ENCODE results near the gene MBD3L2B. TPM values are rescaled to one million over a fixed set of nuclear protein-coding genes. Genes with fewer than 3 reads are reported as not detected.
"Not testable (repeated sequence)": the region's sequence is repeated elsewhere in the genome, so short reads cannot be mapped to it uniquely, and the experiment has no call there.

MBD3L2B gene
- total RNA-seq, 1 experiment from 2014 or later = not detected

DNA sequence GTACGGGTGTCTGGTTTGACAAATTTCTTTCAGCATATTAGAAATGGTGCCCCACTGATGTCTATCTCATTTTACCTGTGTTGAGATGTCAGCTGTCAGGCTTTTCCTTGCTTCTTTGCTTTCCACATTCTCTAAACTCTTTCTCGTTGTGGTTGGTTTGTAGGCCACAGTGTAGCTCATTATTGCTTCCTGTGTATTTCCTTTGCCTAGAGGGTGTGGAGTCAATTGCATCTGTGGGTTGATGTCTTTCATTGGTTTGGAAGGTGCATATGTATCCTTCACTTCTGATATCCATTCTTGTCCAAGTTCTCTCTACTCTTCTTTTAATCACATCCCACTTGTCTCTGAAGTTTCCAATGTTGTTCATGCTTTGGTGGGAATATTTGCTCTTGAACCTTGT, 20.3 kb upstream of the MBD3L2B start:
- not testable (repeated sequence) for H2AFZ ChIP-seq (ENCODE audit: low read length); H4K20me1 ChIP-seq (ENCODE audit: insufficient read depth, low read depth, low read length); H3K4me3 ChIP-seq (ENCODE audit: low read length); H3K79me2 ChIP-seq (ENCODE audit: low read length); H3K36me3 ChIP-seq (ENCODE audit: insufficient read depth, low read length); H3K4me1 ChIP-seq (ENCODE audit: low read length); H3K9me3 ChIP-seq (ENCODE audit: low read length); H3K27ac ChIP-seq (ENCODE audit: low read length); H3K9ac ChIP-seq (ENCODE audit: low read length); H3K9me2 ChIP-seq (replicated peaks; ENCODE audit: insufficient read depth, low read length); DNase-seq; H3K4me2 ChIP-seq (ENCODE audit: low read depth, low read length, poor library complexity, severe bottlenecking); H3K27me3 ChIP-seq (ENCODE audit: low read length)

DNA sequence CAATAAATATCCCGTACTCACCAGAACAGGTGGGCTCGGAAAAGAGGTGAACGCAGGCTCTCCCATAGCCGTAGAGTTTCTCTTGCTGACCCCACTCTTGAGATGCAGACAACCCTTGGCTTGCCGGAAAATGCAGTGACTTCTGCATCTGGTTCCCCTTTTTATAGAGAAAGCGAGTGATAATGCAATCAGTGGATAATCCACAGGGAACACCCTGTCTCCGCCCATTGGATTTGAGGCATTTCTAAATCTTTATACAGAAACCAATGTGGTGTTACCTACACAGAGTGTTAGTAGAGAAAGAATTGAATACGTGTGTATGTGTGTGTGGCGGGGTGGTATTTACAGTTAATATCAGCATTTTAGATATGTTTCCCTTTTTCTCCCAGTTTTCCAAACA, 18.8 kb upstream of the MBD3L2B start, which contains the start of gene MBD3L4:
MBD3L4 (minus strand) TSS at position 101 of the 400 bp plus-strand sequence; CDS start at position 66, 35 bp downstream.
- not testable (repeated sequence) for H3K9ac ChIP-seq (ENCODE audit: low read length); H3K27ac ChIP-seq (ENCODE audit: low read length); H3K79me2 ChIP-seq (ENCODE audit: low read length); H2AFZ ChIP-seq (ENCODE audit: low read length); H4K20me1 ChIP-seq (ENCODE audit: insufficient read depth, low read depth, low read length); H3K9me2 ChIP-seq (replicated peaks; ENCODE audit: insufficient read depth, low read length); H3K9me3 ChIP-seq (ENCODE audit: low read length); H3K36me3 ChIP-seq (ENCODE audit: insufficient read depth, low read length); DNase-seq; H3K27me3 ChIP-seq (ENCODE audit: low read length); H3K4me1 ChIP-seq (ENCODE audit: low read length); H3K4me3 ChIP-seq (ENCODE audit: low read length); H3K4me2 ChIP-seq (ENCODE audit: low read depth, low read length, poor library complexity, severe bottlenecking)

DNA sequence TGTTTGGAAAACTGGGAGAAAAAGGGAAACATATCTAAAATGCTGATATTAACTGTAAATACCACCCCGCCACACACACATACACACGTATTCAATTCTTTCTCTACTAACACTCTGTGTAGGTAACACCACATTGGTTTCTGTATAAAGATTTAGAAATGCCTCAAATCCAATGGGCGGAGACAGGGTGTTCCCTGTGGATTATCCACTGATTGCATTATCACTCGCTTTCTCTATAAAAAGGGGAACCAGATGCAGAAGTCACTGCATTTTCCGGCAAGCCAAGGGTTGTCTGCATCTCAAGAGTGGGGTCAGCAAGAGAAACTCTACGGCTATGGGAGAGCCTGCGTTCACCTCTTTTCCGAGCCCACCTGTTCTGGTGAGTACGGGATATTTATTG, 9.0 kb upstream of the MBD3L2B start, which contains the start of gene MBD3L5:
MBD3L5 (plus strand) TSS at position 301 of the 400 bp plus-strand sequence; CDS start at position 335, 34 bp downstream.
- H3K36me3 ChIP-seq (ENCODE audit: insufficient read depth, low read length); H3K4me3 ChIP-seq (ENCODE audit: low read length); H3K27ac ChIP-seq (ENCODE audit: low read length); H3K9me2 ChIP-seq (replicated peaks; ENCODE audit: insufficient read depth, low read length); H3K27me3 ChIP-seq (ENCODE audit: low read length); DNase-seq; H4K20me1 ChIP-seq (ENCODE audit: insufficient read depth, low read depth, low read length); H3K4me1 ChIP-seq (ENCODE audit: low read length); H2AFZ ChIP-seq (ENCODE audit: low read length); H3K79me2 ChIP-seq (ENCODE audit: low read length); H3K9me3 ChIP-seq (ENCODE audit: low read length); H3K4me2 ChIP-seq (ENCODE audit: low read depth, low read length, poor library complexity, severe bottlenecking); H3K9ac ChIP-seq (ENCODE audit: low read length): not testable (repeated sequence)

DNA sequence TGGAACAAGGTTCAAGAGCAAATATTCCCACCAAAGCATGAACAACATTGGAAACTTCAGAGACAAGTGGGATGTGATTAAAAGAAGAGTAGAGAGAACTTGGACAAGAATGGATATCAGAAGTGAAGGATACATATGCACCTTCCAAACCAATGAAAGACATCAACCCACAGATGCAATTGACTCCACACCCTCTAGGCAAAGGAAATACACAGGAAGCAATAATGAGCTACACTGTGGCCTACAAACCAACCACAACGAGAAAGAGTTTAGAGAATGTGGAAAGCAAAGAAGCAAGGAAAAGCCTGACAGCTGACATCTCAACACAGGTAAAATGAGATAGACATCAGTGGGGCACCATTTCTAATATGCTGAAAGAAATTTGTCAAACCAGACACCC, 7.6 kb upstream of the MBD3L2B start:
- H3K27ac ChIP-seq (ENCODE audit: low read length); H3K9me3 ChIP-seq (ENCODE audit: low read length); H3K79me2 ChIP-seq (ENCODE audit: low read length); DNase-seq; H2AFZ ChIP-seq (ENCODE audit: low read length); H3K4me1 ChIP-seq (ENCODE audit: low read length); H4K20me1 ChIP-seq (ENCODE audit: insufficient read depth, low read depth, low read length); H3K36me3 ChIP-seq (ENCODE audit: insufficient read depth, low read length); H3K9ac ChIP-seq (ENCODE audit: low read length); H3K4me2 ChIP-seq (ENCODE audit: low read depth, low read length, poor library complexity, severe bottlenecking); H3K27me3 ChIP-seq (ENCODE audit: low read length); H3K4me3 ChIP-seq (ENCODE audit: low read length); H3K9me2 ChIP-seq (replicated peaks; ENCODE audit: insufficient read depth, low read length): not testable (repeated sequence)

DNA sequence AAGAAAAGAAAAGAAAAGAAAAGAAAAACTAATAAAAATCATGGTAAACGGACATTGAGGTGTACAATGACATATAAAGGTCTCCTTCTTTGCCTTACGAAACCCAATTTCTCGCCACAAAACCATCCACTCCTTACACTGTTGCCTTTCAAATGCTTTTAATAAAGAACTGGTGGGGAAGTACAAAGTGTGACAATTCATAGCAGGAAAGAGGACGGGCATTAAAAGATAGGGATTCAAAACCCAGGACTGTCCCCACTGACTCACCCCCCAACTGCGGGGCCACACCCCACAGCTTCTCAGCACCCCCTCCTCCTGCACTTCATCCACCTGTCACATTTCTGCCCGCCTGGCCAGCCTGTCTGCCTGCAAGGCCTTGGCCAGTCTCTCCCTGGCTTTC, 2.4 kb downstream of the MBD3L2B start:
- H3K4me2 ChIP-seq (ENCODE audit: low read depth, low read length, poor library complexity, severe bottlenecking) = no peak overlapping the region
- H2AFZ ChIP-seq (ENCODE audit: low read length) = no peak overlapping the region
- no peaks in the 10 kb centered on the region for H3K9me3 ChIP-seq (ENCODE audit: low read length)
- H3K79me2 ChIP-seq (ENCODE audit: low read length) = no peaks in the 10 kb centered on the region
- no peak for DNase-seq
- H3K36me3 ChIP-seq (ENCODE audit: insufficient read depth, low read length) = no peaks in the 10 kb centered on the region
- H3K27me3 ChIP-seq (ENCODE audit: low read length) = no peaks in the 10 kb centered on the region
- no peaks in the 10 kb centered on the region for H4K20me1 ChIP-seq (ENCODE audit: insufficient read depth, low read depth, low read length)
- H3K4me3 ChIP-seq (ENCODE audit: low read length) = no peak overlapping the region
- no peak overlapping the region for H3K27ac ChIP-seq (ENCODE audit: low read length)
- no peaks in the 10 kb centered on the region for H3K9me2 ChIP-seq (replicated peaks; ENCODE audit: insufficient read depth, low read length)
- H3K4me1 ChIP-seq (ENCODE audit: low read length) = no peaks in the 10 kb centered on the region
- no peak overlapping the region for H3K9ac ChIP-seq (ENCODE audit: low read length)

DNA sequence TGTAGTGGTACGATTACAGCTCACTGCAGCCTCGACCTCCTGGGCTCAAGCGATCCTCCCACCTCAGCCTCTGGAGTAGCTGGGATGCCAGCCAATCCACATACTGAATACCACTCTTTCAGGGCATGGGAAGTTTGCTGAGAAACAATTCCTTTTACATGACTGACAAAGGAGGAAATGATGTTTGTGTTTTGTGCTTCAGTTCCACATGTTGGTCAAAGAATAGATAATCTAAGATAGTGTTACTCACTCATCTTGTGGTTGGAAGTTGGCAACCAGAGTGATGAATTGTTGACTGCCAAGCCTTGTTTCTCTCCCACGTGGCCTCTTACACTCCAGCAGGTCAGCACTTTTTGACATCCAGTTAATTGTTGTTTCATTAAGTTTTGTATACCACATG, 7.6 kb downstream of the MBD3L2B start:
- no peak overlapping the region for H3K9ac ChIP-seq (ENCODE audit: low read length)
- DNase-seq = no peak
- H3K27me3 ChIP-seq (ENCODE audit: low read length) = no peaks in the 10 kb centered on the region
- H3K9me3 ChIP-seq (ENCODE audit: low read length) = no peaks in the 10 kb centered on the region
- H3K4me2 ChIP-seq (ENCODE audit: low read depth, low read length, poor library complexity, severe bottlenecking) = no peak overlapping the region
- no peaks in the 10 kb centered on the region for H3K9me2 ChIP-seq (replicated peaks; ENCODE audit: insufficient read depth, low read length)
- no peaks in the 10 kb centered on the region for H3K36me3 ChIP-seq (ENCODE audit: insufficient read depth, low read length)
- no peak overlapping the region for H3K27ac ChIP-seq (ENCODE audit: low read length)
- H3K4me1 ChIP-seq (ENCODE audit: low read length) = no peaks in the 10 kb centered on the region
- H3K79me2 ChIP-seq (ENCODE audit: low read length) = no peaks in the 10 kb centered on the region
- no peak overlapping the region for H3K4me3 ChIP-seq (ENCODE audit: low read length)
- no peak overlapping the region for H2AFZ ChIP-seq (ENCODE audit: low read length)
- H4K20me1 ChIP-seq (ENCODE audit: insufficient read depth, low read depth, low read length) = no peaks in the 10 kb centered on the region

DNA sequence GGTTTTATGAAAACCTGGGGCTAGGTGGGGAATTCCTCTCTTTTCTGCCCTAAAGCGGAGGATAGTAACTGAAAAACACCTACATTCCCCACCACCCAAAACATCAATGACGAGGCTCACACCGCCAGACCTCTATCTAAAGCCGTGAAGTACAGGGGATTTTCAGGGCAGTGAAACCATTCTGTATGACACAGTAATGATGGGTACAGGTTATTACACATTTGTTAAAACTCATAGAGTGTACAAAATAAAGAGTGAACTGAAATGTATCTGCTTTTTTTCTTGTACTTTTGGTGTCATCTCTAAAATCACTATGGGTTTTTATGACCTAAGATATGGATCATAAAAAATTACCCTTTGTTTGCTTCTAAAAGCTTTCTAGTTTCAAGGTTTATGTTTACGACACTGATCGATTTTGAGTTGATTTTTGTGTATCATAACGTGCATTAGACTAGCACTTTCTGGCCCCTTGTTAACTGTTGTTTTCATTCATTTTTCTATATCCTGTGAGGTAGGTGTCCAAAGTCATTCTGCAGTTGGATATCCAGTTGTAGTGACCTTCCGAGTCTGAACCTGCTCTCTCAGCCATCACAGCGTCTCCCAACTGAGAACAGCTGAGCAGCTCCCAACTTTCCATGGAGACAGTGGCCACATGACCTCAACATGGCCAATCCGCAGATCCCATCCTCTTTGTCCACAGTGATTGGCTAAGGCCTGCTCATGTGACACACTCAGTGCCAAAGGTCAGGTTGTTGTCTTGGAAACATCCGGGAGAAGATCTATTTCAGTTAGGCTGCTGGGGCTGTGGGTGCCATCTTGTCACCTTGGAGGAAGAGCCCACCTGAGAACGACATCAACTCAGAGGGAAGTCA, 10.3 kb downstream of the MBD3L2B start:
- Histone ChIP-seq H3K4me1 (ENCODE audit: low read length) (no peaks in the 10 kb centered on the region), H3K27me3 (ENCODE audit: low read length) (no peaks in the 10 kb centered on the region), H3K9ac (ENCODE audit: low read length) (no peak overlapping the region), H3K4me2 (ENCODE audit: low read depth, low read length, poor library complexity, severe bottlenecking) (no peak overlapping the region), H4K20me1 (ENCODE audit: insufficient read depth, low read depth, low read length) (no peaks in the 10 kb centered on the region), H3K79me2 (ENCODE audit: low read length) (no peaks in the 10 kb centered on the region), H3K27ac (ENCODE audit: low read length) (no peak overlapping the region), H3K9me3 (ENCODE audit: low read length) (no peaks in the 10 kb centered on the region), H3K36me3 (ENCODE audit: insufficient read depth, low read length) (no peaks in the 10 kb centered on the region), H3K9me2 (replicated peaks; ENCODE audit: insufficient read depth, low read length) (no peaks in the 10 kb centered on the region), H3K4me3 (ENCODE audit: low read length) (no peak overlapping the region), H2AFZ (ENCODE audit: low read length) (no peak overlapping the region)
- no peak for DNase-seq

DNA sequence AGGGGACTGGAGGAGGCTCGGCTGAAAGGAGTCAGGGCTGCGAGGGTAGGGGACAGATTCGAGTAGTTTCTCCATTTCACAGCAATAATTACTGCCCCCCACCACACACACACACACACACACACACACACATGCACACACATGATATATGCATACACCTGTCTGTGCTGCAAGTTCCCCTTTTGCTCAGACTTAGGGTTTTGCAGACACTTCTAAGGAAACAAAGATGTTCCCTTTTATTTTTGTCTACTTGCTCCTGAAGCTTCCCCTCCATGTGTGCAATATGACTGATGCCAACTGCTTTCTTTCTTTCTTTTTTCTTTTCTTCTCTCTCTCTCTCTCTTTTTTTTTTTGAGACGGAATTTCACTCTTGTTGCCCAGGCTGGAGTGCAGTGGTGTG, 13.4 kb downstream of the MBD3L2B start:
- no peak overlapping the region for H3K9ac ChIP-seq (ENCODE audit: low read length)
- H3K9me3 ChIP-seq (ENCODE audit: low read length) = no peaks in the 10 kb centered on the region
- H3K27me3 ChIP-seq (ENCODE audit: low read length) = no peaks in the 10 kb centered on the region
- no peak for DNase-seq
- no peaks in the 10 kb centered on the region for H3K36me3 ChIP-seq (ENCODE audit: insufficient read depth, low read length)
- H4K20me1 ChIP-seq (ENCODE audit: insufficient read depth, low read depth, low read length) = no peaks in the 10 kb centered on the region
- H3K9me2 ChIP-seq (replicated peaks; ENCODE audit: insufficient read depth, low read length) = no peaks in the 10 kb centered on the region
- H3K4me2 ChIP-seq (ENCODE audit: low read depth, low read length, poor library complexity, severe bottlenecking) = no peak overlapping the region
- H3K4me3 ChIP-seq (ENCODE audit: low read length) = no peak overlapping the region
- H3K4me1 ChIP-seq (ENCODE audit: low read length) = no peaks in the 10 kb centered on the region
- H3K79me2 ChIP-seq (ENCODE audit: low read length) = no peaks in the 10 kb centered on the region
- H2AFZ ChIP-seq (ENCODE audit: low read length) = no peak overlapping the region
- no peak overlapping the region for H3K27ac ChIP-seq (ENCODE audit: low read length)
